Loucy (cell line): ENCODE measurements around the gene RPS27L.

Source experiments
- H2AFZ ChIP-seq: fragments of 200-600 bp; sonication (generic); 2 replicates; pipeline ENCODE4 v1.6.0; 2016; ENCODE audit warnings: antibody characterized with exemption, mild to moderate bottlenecking, low read length, moderate library complexity
- H3F3A ChIP-seq: fragments of 200-600 bp; 2 replicates; pipeline ENCODE4 v1.6.0; 2016; ENCODE audit warnings: antibody characterized with exemption, low read depth, mild to moderate bottlenecking
- H3K27me3 ChIP-seq: fragments of 200-600 bp; sonication (generic); 2 replicates; pipeline ENCODE4 v1.6.1; 2014; ENCODE audit warnings: low read length, mild to moderate bottlenecking; ENCODE audit not compliant: insufficient read depth, poor library complexity, severe bottlenecking
- H3K36me3 ChIP-seq: fragments of 200-600 bp; sonication (generic); 2 replicates; pipeline ENCODE4 v1.6.1; 2016; ENCODE audit warnings: low read length; ENCODE audit not compliant: insufficient read depth
- H3K4me1 ChIP-seq: fragments of 200-600 bp; sonication (generic); 2 replicates; pipeline ENCODE4 v1.5.1; 2014; ENCODE audit warnings: low read length, mild to moderate bottlenecking; ENCODE audit not compliant: insufficient read depth, poor library complexity, severe bottlenecking
- H3K4me2 ChIP-seq: fragments of 200-600 bp; sonication (generic); 2 replicates; pipeline ENCODE4 v1.6.0; 2014; ENCODE audit warnings: antibody characterized with exemption, low read length, low read depth, mild to moderate bottlenecking; ENCODE audit not compliant: poor library complexity, severe bottlenecking
- H3K4me3 ChIP-seq: fragments of 200-600 bp; sonication (generic); 2 replicates; pipeline ENCODE4 v1.5.1; 2014; ENCODE audit warnings: low read length, mild to moderate bottlenecking, mixed read lengths; ENCODE audit not compliant: poor library complexity, severe bottlenecking
- H3K79me2 ChIP-seq: fragments of 200-600 bp; sonication (generic); 2 replicates; pipeline ENCODE4 v1.6.1; 2014; ENCODE audit warnings: low read length; ENCODE audit not compliant: insufficient read depth
- H3K9ac ChIP-seq: fragments of 200-600 bp; sonication (generic); 2 replicates; pipeline ENCODE4 v1.6.0; 2014; ENCODE audit warnings: mild to moderate bottlenecking, low read depth, low read length, moderate library complexity; ENCODE audit not compliant: poor library complexity, severe bottlenecking
- H3K9me2 ChIP-seq: fragments of 200-600 bp; sonication (generic); replicated peaks from 2 replicates; pipeline ENCODE4 v1.6.1; 2016; ENCODE audit warnings: low read depth, low read length, mixed read lengths
- H3K9me3 ChIP-seq: fragments of 200-600 bp; sonication (generic); 2 replicates; pipeline ENCODE4 v1.6.1; 2014; ENCODE audit warnings: mild to moderate bottlenecking, antibody characterized with exemption, low read length, low read depth; ENCODE audit not compliant: insufficient read depth
- H4K20me1 ChIP-seq: fragments of 200-600 bp; sonication (generic); 2 replicates; pipeline ENCODE4 v1.6.0; 2014; ENCODE audit warnings: antibody characterized with exemption, low read length, mild to moderate bottlenecking; ENCODE audit not compliant: insufficient read depth, poor library complexity, severe bottlenecking
- EZH2phosphoT487 ChIP-seq: fragments of 200-600 bp; IDR thresholded peaks from 2 replicates; pipeline ENCODE4 v1.6.1; 2018; ENCODE audit warnings: antibody characterized with exemption, mild to moderate bottlenecking, moderate library complexity, borderline replicate concordance
- TF ChIP-seq, protein P1 (sequence below): fragments of 200-600 bp; sonication (generic); conservative IDR thresholded peaks from 2 replicates; pipeline ENCODE4 v1.5.1; 2014; ENCODE audit warnings: mild to moderate bottlenecking, antibody characterized with exemption, low read length

RPS27L gene

DNA sequence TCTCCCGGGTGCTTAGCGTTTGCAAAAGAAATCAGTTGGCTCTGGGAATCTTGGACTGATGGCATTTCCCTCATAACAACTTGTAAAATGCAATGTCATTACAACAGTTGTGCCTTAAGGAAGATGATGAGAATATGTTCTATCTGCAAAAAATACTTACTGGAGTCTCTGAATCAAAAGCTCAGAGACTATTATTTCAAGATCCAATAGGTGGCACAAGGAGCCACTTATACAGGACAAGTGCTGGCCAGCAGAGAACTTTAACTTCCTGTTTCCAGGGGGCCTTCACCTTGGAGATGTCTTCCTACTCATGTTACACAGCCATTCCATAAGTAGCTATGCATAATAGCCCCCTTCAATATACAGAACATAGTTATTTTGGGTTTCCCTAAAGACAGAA lies 8.9 kb upstream of the RPS27L start:
- H3K9me2 ChIP-seq = no peaks in the 10 kb centered on the region
- TF ChIP-seq EZH2phosphoT487 = no peak
- TF ChIP-seq, protein P1, sequence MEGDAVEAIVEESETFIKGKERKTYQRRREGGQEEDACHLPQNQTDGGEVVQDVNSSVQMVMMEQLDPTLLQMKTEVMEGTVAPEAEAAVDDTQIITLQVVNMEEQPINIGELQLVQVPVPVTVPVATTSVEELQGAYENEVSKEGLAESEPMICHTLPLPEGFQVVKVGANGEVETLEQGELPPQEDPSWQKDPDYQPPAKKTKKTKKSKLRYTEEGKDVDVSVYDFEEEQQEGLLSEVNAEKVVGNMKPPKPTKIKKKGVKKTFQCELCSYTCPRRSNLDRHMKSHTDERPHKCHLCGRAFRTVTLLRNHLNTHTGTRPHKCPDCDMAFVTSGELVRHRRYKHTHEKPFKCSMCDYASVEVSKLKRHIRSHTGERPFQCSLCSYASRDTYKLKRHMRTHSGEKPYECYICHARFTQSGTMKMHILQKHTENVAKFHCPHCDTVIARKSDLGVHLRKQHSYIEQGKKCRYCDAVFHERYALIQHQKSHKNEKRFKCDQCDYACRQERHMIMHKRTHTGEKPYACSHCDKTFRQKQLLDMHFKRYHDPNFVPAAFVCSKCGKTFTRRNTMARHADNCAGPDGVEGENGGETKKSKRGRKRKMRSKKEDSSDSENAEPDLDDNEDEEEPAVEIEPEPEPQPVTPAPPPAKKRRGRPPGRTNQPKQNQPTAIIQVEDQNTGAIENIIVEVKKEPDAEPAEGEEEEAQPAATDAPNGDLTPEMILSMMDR = peak; percentile 70
- H4K20me1 ChIP-seq = no peaks in the 10 kb centered on the region
- H2AFZ ChIP-seq = peak overlapping the region; percentile 85
- H3K4me1 ChIP-seq = peaks cover 6% of the 10 kb centered on the region
- H3K9ac ChIP-seq = no peak overlapping the region
- no peak overlapping the region for H3K4me3 ChIP-seq
- no peaks in the 10 kb centered on the region for H3K79me2 ChIP-seq
- H3K9me3 ChIP-seq = no peaks in the 10 kb centered on the region
- H3F3A ChIP-seq = no peaks in the 10 kb centered on the region
- no peaks in the 10 kb centered on the region for H3K36me3 ChIP-seq
- H3K4me2 ChIP-seq = peak overlapping the region; percentile 31
- no peaks in the 10 kb centered on the region for H3K27me3 ChIP-seq

DNA sequence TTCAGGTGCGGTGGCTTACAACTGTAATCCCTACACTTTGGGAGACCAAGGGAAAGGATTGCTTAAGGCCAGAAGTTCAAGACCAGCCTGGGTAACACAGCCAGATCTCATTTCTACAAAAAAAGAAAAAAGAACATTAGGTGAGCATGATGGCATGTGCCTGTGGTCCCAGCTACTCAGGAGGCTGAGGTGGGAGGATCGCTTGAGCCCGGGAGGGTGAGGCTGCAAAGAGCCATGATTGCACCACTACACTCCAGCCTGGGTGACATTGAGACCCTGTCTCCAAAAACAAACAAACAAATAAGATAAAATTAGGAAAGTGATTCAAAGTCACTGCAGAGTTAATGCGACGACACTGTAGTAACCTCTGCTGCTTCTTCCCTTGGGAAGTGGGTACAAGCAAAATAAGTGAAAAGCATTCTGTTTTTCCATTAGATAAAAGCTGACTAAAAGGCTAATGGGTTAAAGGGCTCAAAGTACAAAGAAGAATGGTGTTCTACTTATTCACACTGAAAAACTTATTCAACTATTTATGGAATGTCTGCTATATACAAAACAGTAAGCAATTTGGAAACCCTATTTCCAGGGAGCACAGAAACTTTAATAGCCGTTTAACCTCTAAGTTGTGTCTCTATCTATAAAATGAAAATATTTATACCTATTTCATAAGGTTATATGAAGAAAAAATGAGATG lies 8.0 kb upstream of the RPS27L start:
- Histone ChIP-seq H3K4me1 (peaks cover 6% of the 10 kb centered on the region), H3K9me3 (no peaks in the 10 kb centered on the region), H3K79me2 (no peaks in the 10 kb centered on the region), H3K36me3 (no peaks in the 10 kb centered on the region), H3F3A (no peaks in the 10 kb centered on the region), H3K9me2 (no peaks in the 10 kb centered on the region), H3K4me2 (no peak overlapping the region), H3K27me3 (no peaks in the 10 kb centered on the region), H3K4me3 (no peak overlapping the region), H2AFZ (no peak overlapping the region), H3K9ac (no peak overlapping the region), H4K20me1 (no peaks in the 10 kb centered on the region)
- TF ChIP-seq, protein P1 = no peak
- no peak for TF ChIP-seq EZH2phosphoT487

DNA sequence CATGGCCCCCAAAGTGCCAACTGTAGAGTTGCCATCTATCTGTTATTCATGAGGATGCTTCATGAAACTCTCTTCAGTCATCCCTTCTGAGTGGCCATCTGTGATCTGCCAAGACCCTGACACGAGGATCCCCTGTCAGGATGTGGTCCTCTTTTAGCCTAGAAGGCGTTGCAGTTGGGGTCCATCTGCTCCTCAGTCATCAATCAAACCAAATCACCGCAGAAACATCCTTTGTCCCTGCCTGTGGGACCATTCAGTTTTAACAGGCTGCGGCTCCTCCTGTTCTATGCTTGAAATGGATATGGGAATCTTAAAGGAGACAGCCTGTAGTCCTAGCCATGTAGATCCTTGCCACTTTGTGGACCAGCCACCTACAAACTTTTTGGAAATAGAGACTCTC lies 5.9 kb upstream of the RPS27L start:
- H3K9me2 ChIP-seq = no peaks in the 10 kb centered on the region
- no peaks in the 10 kb centered on the region for H4K20me1 ChIP-seq
- H3K4me3 ChIP-seq = no peak overlapping the region
- no peak overlapping the region for H2AFZ ChIP-seq
- no peaks in the 10 kb centered on the region for H3K27me3 ChIP-seq
- H3F3A ChIP-seq = no peaks in the 10 kb centered on the region
- H3K4me2 ChIP-seq = no peak overlapping the region
- H3K9ac ChIP-seq = no peak overlapping the region
- no peaks in the 10 kb centered on the region for H3K79me2 ChIP-seq
- H3K4me1 ChIP-seq = peaks cover 6% of the 10 kb centered on the region
- no peaks in the 10 kb centered on the region for H3K9me3 ChIP-seq
- H3K36me3 ChIP-seq = no peaks in the 10 kb centered on the region
- TF ChIP-seq, protein P1 = no peak
- no peak for TF ChIP-seq EZH2phosphoT487
